NCI-H146 treated with DMSO at 0.1 percent for 48 hours (cell line): Measurements from ENCODE around the gene SERINC3.
"Not testable (repeated sequence)": the region's sequence is repeated elsewhere in the genome, so short reads cannot be mapped to it uniquely, and the experiment has no call there.

Experiments
- DNase-seq: peaks from one replicate; lab custom pipeline; 2025; ENCODE audit not compliant: unreplicated experiment; lab: John Stamatoyannopoulos, UW

Gene SERINC3

DNA sequence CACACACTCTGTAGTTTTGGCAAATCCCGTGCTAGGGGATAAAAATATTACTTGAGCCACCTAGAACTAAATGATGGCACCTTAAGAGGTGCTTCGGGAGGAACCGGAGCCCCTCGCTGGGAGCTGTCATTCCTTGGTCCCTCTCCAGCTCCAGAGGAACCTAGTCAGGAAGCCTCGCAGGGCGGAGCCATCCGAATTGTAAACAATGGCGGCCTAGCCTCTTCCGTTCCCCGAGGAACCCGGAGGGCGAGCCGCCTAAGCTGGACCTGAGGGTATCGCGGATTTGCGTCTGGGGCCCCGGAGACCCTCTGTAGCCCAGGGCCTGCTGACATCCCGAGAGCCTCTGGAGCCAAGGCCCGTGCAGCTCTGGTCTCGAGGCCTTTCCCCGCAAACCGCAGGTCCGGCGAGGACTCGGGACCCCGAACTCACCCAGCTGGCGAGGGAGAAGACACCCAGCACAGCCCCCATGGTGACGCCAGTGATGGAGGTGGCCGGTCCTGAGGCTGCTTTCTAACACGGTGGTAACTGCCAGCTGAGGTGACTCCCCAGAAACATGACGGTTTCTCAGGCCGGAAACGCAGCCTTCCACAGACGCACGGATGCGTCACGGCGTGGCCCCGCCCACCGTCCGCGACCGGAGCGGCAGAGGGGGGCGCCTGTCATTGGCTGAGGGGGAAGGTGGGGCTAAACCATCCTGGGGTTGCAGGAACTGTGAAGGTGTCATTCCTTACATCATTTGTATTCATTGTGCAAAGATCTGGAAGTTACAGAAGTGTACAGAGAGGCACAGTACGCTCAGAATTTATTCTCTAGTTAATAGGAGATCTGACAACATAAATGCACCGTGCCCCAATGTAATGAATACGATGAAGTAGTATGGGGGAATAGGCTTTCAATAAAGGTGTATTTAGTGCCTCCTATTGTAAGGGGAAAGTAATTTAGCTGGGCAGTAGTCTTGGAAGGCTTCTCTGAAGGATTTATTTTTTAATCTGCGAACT is at the start of gene SERINC3:
Gene SERINC3 (minus strand): TSS at position 587 of the 998 bp plus-strand sequence. CDS start 119 bp downstream, at position 468.
- DNase-seq: peak; percentile 84

GRCh38 chr20:44571362-44571988 is 49.6 kb upstream of the SERINC3 start:
- no peak for DNase-seq

DNA sequence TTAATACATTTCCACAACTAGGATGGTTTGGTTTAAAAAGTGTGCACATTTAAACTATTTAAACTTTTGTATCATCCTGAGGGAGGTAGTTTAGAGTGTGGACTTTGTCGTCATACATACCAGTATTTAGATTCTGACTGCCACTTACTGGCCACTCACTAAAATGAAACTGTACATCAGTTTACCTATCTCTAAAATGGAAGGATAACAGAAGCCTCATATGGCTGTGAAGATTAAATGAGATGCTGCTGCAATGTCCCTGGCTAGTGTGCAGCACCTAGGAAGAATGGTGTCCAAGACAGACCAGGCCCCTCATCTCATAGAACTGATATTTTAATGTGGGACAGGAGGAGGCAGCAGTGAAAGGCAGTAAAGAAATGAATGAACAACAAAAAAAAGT is 48.5 kb upstream of the SERINC3 start:
- DNase-seq: no peak

DNA sequence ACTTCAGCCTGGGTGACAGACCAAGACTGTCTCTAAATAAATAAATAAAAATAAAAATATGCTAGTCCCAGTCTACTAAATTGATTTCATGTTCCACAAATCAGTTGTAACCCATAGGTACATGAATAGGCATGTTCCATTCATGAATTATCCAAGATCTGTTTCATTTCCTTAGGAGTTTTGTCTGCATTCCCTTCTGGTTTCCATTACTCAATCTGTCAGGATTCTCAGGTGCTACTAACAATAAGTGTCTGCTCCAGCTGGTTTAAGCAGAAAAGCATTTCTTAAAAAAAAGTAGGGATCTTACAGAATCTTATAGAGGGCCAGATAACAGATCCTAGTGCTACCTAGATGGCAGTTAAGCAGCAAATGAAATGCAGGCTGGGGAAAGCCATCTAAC is 44.9 kb upstream of the SERINC3 start:
- no peak for DNase-seq

- DNase-seq: no peak
Observed at GRCh38 chr20:44566018-44566417, 44.1 kb upstream of the SERINC3 start.

GRCh38 chr20:44561876-44562275 is 40.0 kb upstream of the SERINC3 start:
- no peak for DNase-seq

GRCh38 chr20:44560818-44561217 is 38.9 kb upstream of the SERINC3 start:
- not testable (repeated sequence) for DNase-seq

DNA sequence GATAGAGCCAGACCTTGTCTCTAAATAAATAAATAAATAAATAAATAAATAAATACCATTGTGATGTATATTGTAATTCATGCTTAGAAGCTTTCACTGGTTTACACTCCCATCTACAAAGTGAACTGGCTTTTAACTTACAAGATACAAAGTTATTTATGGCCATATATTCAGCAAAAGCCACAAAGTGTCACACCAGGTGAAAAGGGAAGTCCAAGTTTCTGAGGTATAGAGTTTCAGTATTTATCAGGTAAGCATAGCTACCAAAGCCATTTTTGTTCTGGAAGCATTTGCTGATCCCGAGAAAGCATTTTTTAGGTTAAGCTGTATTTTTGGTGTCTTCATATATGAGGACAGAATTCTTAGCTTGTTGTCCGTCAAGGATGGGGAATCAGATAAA is 38.4 kb upstream of the SERINC3 start:
- DNase-seq: no peak

DNA sequence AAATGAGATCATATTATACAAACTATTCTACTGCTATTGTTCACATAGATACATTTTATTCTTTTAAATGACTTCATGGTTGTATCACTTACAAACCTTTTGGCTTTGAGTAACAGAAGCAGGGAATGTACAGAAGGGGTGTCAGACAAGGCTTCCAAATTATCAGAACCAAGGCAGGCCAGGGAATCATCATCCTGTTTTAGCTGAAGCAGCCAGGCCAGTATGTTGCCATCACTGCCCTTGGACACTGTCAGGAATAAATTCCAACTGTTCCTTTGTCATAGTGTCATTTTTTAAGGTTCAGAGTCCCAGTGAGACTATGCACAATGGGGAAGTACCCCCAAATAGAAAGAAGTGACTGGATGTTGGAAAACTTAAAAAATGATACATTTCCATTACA is 37.4 kb upstream of the SERINC3 start:
- DNase-seq: no peak

DNA sequence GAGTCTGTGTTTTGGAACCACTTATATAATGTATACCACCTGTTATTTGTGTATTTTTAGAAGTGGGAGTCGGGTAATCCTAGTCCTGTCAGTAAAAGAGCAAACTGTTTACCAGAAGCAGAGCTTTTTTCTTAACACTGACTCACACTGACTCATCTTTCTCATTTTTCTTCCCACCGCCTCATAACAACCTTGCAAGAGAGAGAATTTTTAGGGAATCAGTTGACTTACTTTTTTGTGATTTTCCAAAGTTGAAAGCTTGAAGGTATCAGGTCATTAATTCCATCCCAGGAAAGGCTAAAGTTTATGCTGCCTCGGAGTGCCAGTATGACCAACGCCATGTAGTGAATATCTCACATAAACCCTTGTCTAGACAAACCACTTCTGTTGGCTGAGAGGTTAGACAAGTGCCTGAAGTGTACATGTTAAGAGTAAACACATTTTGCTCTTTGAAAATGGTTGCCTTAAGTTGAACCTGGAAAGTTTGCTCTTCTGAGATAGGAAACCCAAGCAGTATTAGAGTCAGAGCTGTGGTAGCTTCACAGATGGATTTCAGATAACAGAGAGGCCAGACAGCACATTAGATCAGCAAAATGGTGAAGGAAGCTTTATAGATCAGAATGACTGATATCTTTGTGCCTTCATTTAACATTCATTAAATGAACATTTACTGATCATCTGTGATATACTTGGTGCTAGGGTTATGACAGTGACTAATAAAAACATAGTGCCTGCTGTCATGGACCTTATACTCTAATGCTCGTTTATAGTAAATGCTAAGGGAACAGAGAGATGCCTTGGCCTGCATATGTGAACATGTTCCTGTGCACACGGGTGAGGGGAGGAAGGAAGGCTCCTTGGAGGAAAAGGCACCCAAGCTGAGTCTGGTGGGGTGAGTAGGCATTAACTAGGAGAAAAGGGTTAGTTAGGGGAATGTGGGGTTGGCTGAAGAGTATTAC is 31.4 kb upstream of the SERINC3 start:
- no peak for DNase-seq

DNA sequence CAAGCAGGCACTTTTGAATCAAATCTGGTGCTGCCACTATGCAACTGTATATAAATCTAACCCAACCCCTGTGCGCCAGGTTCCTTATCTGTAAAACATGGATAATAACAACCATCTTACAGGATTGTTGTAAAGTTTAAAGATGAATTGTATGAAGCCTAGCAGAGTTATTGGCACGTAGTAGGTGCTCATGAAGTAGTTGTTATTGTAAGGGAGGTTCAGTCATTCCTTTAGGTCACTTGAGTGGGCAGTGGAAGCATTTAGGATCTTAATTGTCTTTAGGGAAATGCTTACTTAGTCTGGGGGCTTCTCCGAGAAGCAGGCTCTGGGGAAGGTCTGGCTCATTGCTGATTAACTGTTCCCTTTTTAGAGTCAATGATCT is 30.7 kb upstream of the SERINC3 start:
- no peak for DNase-seq

GRCh38 chr20:44552050-44552449 is 30.2 kb upstream of the SERINC3 start:
- DNase-seq: no peak

GRCh38 chr20:44549123-44549522 is 27.3 kb upstream of the SERINC3 start:
- DNase-seq: no peak

- no peak for DNase-seq
Observed at GRCh38 chr20:44547419-44547818, 25.5 kb upstream of the SERINC3 start.

GRCh38 chr20:44544263-44544662 is 22.4 kb upstream of the SERINC3 start:
- DNase-seq: no peak

- DNase-seq: no peak
Observed at GRCh38 chr20:44543358-44543757, 21.5 kb upstream of the SERINC3 start.

GRCh38 chr20:44542890-44543289 is 21.0 kb upstream of the SERINC3 start:
- DNase-seq: no peak

- DNase-seq: no peak
Observed at GRCh38 chr20:44541992-44542391, 20.1 kb upstream of the SERINC3 start.

DNA sequence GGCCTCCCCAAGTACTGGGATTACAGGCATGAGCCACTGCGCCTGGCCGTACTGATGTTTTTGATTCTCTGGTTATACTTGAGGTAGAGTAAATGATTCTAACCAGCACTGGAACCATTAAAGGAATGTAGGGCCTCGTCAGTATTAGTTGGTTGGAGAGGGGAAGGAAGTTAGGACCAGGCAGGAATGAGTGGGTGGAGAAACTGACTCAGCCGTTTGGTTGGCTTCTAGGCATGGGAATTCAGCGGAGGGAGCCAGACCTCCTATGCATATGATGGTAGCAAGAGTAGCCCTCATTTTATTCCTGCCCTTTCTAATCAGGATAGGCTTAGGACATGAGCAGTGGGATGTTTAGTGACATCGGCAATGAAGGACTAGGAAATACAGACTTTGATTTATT is 19.0 kb upstream of the SERINC3 start:
- DNase-seq: no peak

DNA sequence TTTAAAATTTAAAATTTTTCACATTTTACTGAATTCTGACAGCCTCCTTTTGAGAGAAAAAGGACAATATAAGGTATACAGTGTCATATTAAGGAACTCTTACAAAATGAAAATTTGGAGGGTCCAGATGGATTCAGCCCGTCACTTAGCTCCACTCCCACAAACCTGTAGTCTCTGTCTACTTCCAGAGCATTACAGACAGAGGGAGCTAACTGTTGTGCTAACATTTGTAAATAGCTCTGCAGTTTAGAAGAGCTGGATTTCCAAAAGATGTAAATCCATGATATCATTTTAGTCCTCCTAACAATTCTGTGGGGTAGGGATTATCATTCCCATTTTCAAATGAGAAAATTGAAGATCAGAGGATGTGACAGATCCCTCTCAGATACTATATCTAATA is 16.1 kb upstream of the SERINC3 start:
- no peak for DNase-seq

- DNase-seq: no peak
Observed at GRCh38 chr20:44536175-44536574, 14.3 kb upstream of the SERINC3 start.
